Psoas muscle (tissue), 8 donors: Measurements from ENCODE around the gene CAPN2. TPM values are rescaled to one million over a fixed set of nuclear protein-coding genes. Genes with fewer than 3 reads are reported as not detected.

Source experiments
- ATAC-seq, 4 donors: fragments of 200-7000 bp; cut with Tn5 transposase; one replicate each; pipeline ENCODE4 v1.9.1; 2020; ENCODE audit warnings: moderate library complexity in 3 of 4, mild to moderate bottlenecking in 2 of 4
- DNase-seq, 2 donors: peaks; one replicate each; pipeline ENCODE4 v3.0.0-alpha.2; 2020
- H3K27ac ChIP-seq: fragments of 200-600 bp; one replicate; pipeline ENCODE4 v1.8.0; 2022
- H3K27me3 ChIP-seq, 3 donors: fragments of 200-600 bp in 1 of 3; one replicate each; pipeline versions ENCODE4 v1.6.1 to v1.8.0; 2013 to 2022; ENCODE audit warnings: low read length in 2 of 3, mild to moderate bottlenecking in 2 of 3, moderate library complexity in 1 of 3; ENCODE audit not compliant: insufficient read depth in 3 of 3
- H3K36me3 ChIP-seq, 2 donors: fragments of 200-600 bp in 1 of 2; one replicate each; pipeline versions ENCODE4 v1.6.1 to v1.8.0; 2013 to 2022; ENCODE audit warnings: low read depth in 1 of 2, mild to moderate bottlenecking in 1 of 2, moderate library complexity in 1 of 2; ENCODE audit not compliant: insufficient read depth in 1 of 2
- H3K4me1 ChIP-seq: fragments of 200-600 bp; one replicate; pipeline ENCODE4 v1.8.0; 2022
- H3K4me3 ChIP-seq: fragments of 200-600 bp; one replicate; pipeline ENCODE4 v1.8.0; 2022; ENCODE audit warnings: mild to moderate bottlenecking
- H3K9me3 ChIP-seq: fragments of 200-600 bp; one replicate; pipeline ENCODE4 v1.8.0; 2022
- WGBS, 3 donors: extraction: QIAGEN DNeasy Blood & Tissue Kit; methylation state at CpG; one replicate each; pipeline versions ENCODE4 v1.1.6 to v1.1.7; 2013; 5-methylcytosine and 5-hydroxymethylcytosine counted together
- intact Hi-C, 2 donors: fragments of 100-400 bp; cut with DNase I; formaldehyde crosslinking; loops; one replicate each; pipeline versions ENCODE4 v1.11.0 to v1.14.2; 2022
- polyA plus RNA-seq, 3 donors: library from polyadenylated mRNA; stranded (reverse); fragments of 200-250 nt; gene quantifications; one replicate each; pipeline ENCODE4 v1.2.3, GENCODE V29; 2013
- total RNA-seq, 4 donors: library from RNA; stranded (reverse); fragmentation: NEBNext Ultra II Directional in 2 of 4; extraction: Animal tissue kit (Norgen Biotek cat#: 25700) in 2 of 4; gene quantifications; one replicate each; pipeline versions ENCODE4 v1.2.1 to v1.2.4, GENCODE V29; 2021 to 2023
- TF ChIP-seq, protein P1 (sequence below): fragments of 200-600 bp; IDR thresholded peaks from one replicate; pipeline ENCODE4 v1.8.0; 2022; ENCODE audit warnings: antibody characterized with exemption
- donor health status: healthy with polysubstance abuse.
- donor health status: DM: no; HTN: no; CAD: no; lungs with moderate emphysema.
- donor health status: Bipolar disorder and iron deficiency.
- donor health status: healthy.
- donor health status: DM: yes; HTN: yes; CAD: no.
- donor health status: DM: no; HTN: no; CAD: no.
- donor health status: DM: no; HTN: no; CAD: no.
- donor health status: DM: yes; HTN: yes; CAD: no.

CAPN2 gene
- total and polyA plus RNA-seq, 7 donors, result 47.6 to 157 (median 105) TPM

- no peak overlapping the region for H3K4me3 ChIP-seq
- intact Hi-C loops, result no loop called here
- H3K27ac ChIP-seq, result no peak overlapping the region
- ATAC-seq (no peak), DNase-seq (no peak)
- WGBS, 3 donors, result 76 to 93% (median 88%) methylated on average over 9 of the region's 9 CpGs
- no peaks in the 10 kb centered on the region for H3K9me3 ChIP-seq
- no peaks in the 10 kb centered on the region for H3K27me3 ChIP-seq
- TF ChIP-seq, protein P1, sequence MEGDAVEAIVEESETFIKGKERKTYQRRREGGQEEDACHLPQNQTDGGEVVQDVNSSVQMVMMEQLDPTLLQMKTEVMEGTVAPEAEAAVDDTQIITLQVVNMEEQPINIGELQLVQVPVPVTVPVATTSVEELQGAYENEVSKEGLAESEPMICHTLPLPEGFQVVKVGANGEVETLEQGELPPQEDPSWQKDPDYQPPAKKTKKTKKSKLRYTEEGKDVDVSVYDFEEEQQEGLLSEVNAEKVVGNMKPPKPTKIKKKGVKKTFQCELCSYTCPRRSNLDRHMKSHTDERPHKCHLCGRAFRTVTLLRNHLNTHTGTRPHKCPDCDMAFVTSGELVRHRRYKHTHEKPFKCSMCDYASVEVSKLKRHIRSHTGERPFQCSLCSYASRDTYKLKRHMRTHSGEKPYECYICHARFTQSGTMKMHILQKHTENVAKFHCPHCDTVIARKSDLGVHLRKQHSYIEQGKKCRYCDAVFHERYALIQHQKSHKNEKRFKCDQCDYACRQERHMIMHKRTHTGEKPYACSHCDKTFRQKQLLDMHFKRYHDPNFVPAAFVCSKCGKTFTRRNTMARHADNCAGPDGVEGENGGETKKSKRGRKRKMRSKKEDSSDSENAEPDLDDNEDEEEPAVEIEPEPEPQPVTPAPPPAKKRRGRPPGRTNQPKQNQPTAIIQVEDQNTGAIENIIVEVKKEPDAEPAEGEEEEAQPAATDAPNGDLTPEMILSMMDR, result no peak
- H3K4me1 ChIP-seq, result peaks cover 57% of the 10 kb centered on the region
- no peaks in the 10 kb centered on the region for H3K36me3 ChIP-seq
Observed at GRCh38 chr1:223824287-223824686, 111.9 kb downstream of the CAPN2 start.

DNA sequence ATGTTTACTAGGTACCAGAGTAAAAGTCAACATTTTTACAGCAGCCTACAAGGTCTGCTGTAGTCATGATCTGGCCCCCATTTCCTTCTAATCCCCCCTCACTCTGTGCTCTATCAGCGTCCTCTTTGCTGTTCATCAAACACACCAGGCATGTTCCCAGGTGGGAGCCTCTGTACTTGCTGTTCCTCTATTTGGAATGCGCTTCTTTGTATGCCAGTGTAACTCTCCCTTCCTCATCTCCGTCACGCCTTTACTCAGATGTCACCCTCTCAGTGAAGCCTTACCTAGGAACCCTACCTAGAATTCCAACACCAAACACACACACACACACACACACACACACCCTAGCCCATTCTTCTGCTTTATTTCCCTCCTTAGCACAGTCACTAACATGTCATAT, 112.4 kb downstream of the CAPN2 start:
- no peaks in the 10 kb centered on the region for H3K9me3 ChIP-seq
- TF ChIP-seq, protein P1, result no peak
- no peaks in the 10 kb centered on the region for H3K27me3 ChIP-seq
- DNase-seq (no peak), ATAC-seq (no peak)
- no peaks in the 10 kb centered on the region for H3K36me3 ChIP-seq
- no peak overlapping the region for H3K27ac ChIP-seq
- intact Hi-C loops, result no loop called here
- no peak overlapping the region for H3K4me3 ChIP-seq
- peaks cover 58% of the 10 kb centered on the region for H3K4me1 ChIP-seq
- WGBS, 3 donors, result 59 to 94% (median 77%) methylated on average over 4 of the region's 4 CpGs

Other genes starting within 250 kb of the CAPN2 start
- gene CAPN8, start 46.8 kb upstream of the CAPN2 start, total RNA-seq, result 1 to 10 TPM in 2 of 4 donors, under 1 TPM in 1, not detected in 1; 0.78 to 5.4 (median 2.1) TPM
- under 1 TPM in 2 of 3 donors, not detected in 1; 0.04 to 0.09 TPM for gene CAPN8, start 46.8 kb upstream of the CAPN2 start, polyA plus RNA-seq
- gene TP53BP2, start 133.4 kb downstream of the CAPN2 start, total RNA-seq, result 10 to 100 TPM; 17.1 to 34.0 (median 25.8) TPM
- 10 to 100 TPM; 10.6 to 15.1 (median 13.9) TPM for gene TP53BP2, start 133.4 kb downstream of the CAPN2 start, polyA plus RNA-seq